ENCODE results near the gene GYS2. TPM values are rescaled to one million over a fixed set of nuclear protein-coding genes. Genes with fewer than 3 reads are reported as not detected.

GYS2 gene
- total RNA-seq, 1 donor from 2014 or later, result not detected

DNA sequence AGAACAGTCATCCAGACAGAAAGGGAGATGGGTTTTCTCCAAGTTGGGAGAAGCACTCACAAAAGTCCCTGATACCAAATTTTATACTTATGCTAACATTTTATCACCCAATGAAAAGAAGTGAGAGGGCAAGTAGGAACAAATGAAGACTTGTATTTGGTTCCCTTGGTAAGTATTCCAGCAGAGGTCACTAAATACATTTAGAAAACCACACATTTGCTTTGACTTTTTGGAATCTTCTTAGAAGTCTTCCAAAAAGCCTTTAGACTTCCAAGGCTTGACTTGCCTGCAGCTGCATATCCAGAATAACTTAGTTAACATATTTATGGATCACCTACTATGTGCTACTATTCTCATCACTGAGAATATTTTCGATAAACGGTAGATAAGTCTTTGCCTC lies 3.1 kb upstream of the GYS2 start:
- TF ChIP-seq, protein P1, sequence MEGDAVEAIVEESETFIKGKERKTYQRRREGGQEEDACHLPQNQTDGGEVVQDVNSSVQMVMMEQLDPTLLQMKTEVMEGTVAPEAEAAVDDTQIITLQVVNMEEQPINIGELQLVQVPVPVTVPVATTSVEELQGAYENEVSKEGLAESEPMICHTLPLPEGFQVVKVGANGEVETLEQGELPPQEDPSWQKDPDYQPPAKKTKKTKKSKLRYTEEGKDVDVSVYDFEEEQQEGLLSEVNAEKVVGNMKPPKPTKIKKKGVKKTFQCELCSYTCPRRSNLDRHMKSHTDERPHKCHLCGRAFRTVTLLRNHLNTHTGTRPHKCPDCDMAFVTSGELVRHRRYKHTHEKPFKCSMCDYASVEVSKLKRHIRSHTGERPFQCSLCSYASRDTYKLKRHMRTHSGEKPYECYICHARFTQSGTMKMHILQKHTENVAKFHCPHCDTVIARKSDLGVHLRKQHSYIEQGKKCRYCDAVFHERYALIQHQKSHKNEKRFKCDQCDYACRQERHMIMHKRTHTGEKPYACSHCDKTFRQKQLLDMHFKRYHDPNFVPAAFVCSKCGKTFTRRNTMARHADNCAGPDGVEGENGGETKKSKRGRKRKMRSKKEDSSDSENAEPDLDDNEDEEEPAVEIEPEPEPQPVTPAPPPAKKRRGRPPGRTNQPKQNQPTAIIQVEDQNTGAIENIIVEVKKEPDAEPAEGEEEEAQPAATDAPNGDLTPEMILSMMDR (IDR thresholded peaks at IDR 0.05), result no peak

DNA sequence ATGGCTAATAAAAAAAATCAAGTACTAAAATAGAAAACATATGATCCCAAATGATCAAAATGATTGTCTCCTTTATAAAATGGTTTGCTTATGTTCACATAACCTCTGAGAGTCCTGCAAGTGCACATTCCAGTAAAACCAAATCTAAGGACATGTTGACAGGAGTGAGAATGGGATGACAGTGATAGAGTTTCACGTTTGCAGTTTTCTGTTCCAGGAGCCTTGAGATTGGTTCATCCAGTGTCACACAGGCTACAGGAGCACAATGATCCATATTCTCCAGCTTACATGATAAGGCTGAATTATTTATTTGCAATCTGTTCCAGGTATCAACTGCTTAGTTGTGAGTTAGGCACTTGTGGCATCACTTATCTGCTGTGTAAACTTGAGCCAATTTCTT lies 1.5 kb upstream of the GYS2 start:
- ChIA-PET POLR2A (no interaction called here), CTCF (interaction anchor here (1.1 kb wide), 1 partner anchor 75 kb away, joined by 7 read pairs; no protein-coding TSS in a partner anchor)
- H3K27ac Mint-ChIP-seq, result no peak overlapping the region
- H3K4me1 Mint-ChIP-seq, result no peaks in the 10 kb centered on the region
- H3K27me3 Mint-ChIP-seq, result no peaks in the 10 kb centered on the region
- no peaks in the 10 kb centered on the region for H3K9me3 Mint-ChIP-seq
- TF ChIP-seq, protein P1 (IDR thresholded peaks at IDR 0.05), result no peak
- no peak for ATAC-seq (ENCODE audit: low read depth)
- intact Hi-C loops (cut with micrococcal nuclease), result loop anchor here (2.0 kb wide), 1 partner anchor 75 kb away; no protein-coding TSS in a partner anchor
- H3K4me3 Mint-ChIP-seq, result no peak overlapping the region
- H3K36me3 Mint-ChIP-seq (ENCODE audit: low read depth), result no peaks in the 10 kb centered on the region
- no peak for DNase-seq

More for the DNA sequence above, 3.1 kb upstream of the GYS2 start:
- ATAC-seq (ENCODE audit: low read depth), result no peak
- ChIA-PET CTCF (no interaction called here), POLR2A (no interaction called here)
- H3K27me3 Mint-ChIP-seq, result no peaks in the 10 kb centered on the region
- no peaks in the 10 kb centered on the region for H3K9me3 Mint-ChIP-seq
- H3K36me3 Mint-ChIP-seq (ENCODE audit: low read depth), result no peaks in the 10 kb centered on the region
- H3K4me3 Mint-ChIP-seq, result no peak overlapping the region
- intact Hi-C loops (cut with micrococcal nuclease), result loop anchor here (2.0 kb wide), 1 partner anchor 73 kb away; no protein-coding TSS in a partner anchor
- H3K27ac Mint-ChIP-seq, result no peak overlapping the region
- H3K4me1 Mint-ChIP-seq, result no peaks in the 10 kb centered on the region
- DNase-seq, result no peak

DNA sequence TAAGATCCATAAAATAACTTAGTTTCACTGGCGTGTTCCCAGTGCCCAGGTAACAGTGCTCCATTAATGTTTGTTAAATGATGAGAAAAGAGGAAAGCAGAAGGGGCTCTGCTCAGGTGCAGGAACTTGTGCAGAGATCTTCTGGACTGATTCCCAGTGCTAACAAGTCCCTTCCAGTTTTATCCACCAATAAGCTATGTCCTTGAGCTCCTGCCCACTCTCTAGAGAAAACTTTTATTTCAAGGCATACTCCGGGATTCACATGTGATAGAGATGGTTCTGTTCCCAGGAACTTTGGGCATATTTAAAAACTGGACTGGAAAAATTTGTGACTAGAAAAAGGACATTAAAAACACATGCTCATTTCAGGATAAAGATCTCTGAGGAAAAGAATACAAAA lies 1.9 kb downstream of the GYS2 start:
- intact Hi-C loops (cut with micrococcal nuclease), result no loop called here
- ChIA-PET CTCF (no interaction called here), POLR2A (no interaction called here)
- ATAC-seq (ENCODE audit: low read depth), result no peak
- no peak for DNase-seq
- Mint-ChIP-seq H3K36me3 (ENCODE audit: low read depth) (no peaks in the 10 kb centered on the region), H3K27ac (no peak overlapping the region), H3K4me1 (peaks cover 19% of the 10 kb centered on the region), H3K9me3 (no peaks in the 10 kb centered on the region), H3K4me3 (no peak overlapping the region), H3K27me3 (no peaks in the 10 kb centered on the region)
- TF ChIP-seq, protein P1 (IDR thresholded peaks at IDR 0.05), result no peak

DNA sequence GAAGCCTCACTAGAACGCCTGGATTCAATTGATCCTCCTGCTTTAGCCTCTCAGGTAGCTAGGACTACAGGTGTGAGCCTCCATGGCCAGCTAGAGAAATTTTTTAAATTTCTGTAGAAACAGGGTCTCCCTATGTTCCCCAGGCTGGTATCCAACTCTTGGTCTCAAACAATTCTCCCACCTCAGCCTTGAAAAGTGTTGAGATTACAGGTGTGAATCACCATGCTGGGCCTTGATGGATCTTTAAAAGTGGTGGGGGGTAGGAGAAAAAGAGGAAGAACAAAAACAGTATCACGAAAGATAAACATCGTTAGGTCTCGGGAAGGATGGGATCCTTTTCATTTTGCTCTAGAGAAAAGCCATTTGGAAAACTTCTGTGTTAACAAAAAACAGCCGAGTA lies 4.5 kb downstream of the GYS2 start:
- intact Hi-C loops (cut with micrococcal nuclease), result no loop called here

DNA sequence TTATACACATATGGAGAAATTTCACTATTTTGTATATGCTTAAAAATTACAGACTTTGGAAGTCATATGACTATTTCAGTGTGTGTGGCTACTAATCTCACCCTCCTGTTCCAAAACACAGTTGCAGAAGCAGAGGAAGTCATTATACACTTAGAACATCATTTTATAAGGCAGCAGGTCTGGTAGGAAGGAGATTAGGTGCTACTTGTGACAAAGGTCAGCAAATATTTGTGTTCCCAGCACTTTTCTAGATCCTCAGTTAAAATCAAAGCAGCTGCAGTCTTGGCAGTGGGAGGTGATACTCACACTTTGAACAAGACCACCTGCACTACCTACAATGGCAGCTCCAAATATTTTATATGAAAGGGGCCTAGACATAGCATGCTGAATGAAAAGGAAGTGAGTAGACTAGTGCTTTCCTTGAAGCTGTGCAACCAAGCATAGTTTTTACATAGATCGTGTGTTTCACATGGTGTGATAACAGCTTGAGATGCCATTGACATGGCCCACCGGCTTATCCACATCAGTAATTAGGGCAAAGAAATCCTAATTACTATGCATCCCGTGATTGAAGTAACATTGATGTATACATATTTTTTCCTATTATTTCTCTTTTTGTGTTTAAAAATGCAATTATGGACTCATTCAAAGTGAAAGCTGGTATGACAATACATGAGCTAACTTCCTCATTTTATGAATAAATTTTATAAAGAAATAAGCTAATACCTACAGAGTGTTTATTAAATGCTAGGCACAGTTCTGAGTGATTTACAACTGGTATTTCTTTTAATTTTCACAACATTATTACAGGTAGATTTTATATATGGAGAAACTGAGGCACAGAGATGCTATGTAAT lies 5.3 kb downstream of the GYS2 start:
- H3K4me1 Mint-ChIP-seq, result peaks cover 19% of the 10 kb centered on the region
- intact Hi-C loops (cut with micrococcal nuclease), result no loop called here
- H3K27me3 Mint-ChIP-seq, result no peaks in the 10 kb centered on the region
- peak overlapping the region; percentile 24 for H3K27ac Mint-ChIP-seq
- DNase-seq (no peak), ATAC-seq (ENCODE audit: low read depth) (peak; percentile 84)
- peak overlapping the region; percentile 29 for H3K4me3 Mint-ChIP-seq
- ChIA-PET POLR2A (no interaction called here), CTCF (no interaction called here)
- TF ChIP-seq, protein P1 (IDR thresholded peaks at IDR 0.05), result no peak
- no peaks in the 10 kb centered on the region for H3K36me3 Mint-ChIP-seq (ENCODE audit: low read depth)
- H3K9me3 Mint-ChIP-seq, result peaks cover 2% of the 10 kb centered on the region

More for the DNA sequence above, 4.5 kb downstream of the GYS2 start:
- Mint-ChIP-seq H3K4me3 (no peak overlapping the region), H3K27ac (no peak overlapping the region), H3K9me3 (peaks cover 2% of the 10 kb centered on the region), H3K4me1 (peaks cover 19% of the 10 kb centered on the region), H3K36me3 (ENCODE audit: low read depth) (no peaks in the 10 kb centered on the region), H3K27me3 (no peaks in the 10 kb centered on the region)
- ATAC-seq (ENCODE audit: low read depth), result no peak
- CTCF ChIA-PET, result no interaction called here
- POLR2A ChIA-PET, result no interaction called here
- no peak for DNase-seq
- TF ChIP-seq, protein P1 (IDR thresholded peaks at IDR 0.05), result no peak
